Osteoblast (primary cell): ENCODE data around the gene CXCL17. TPM values are rescaled to one million over a fixed set of nuclear protein-coding genes. Genes with fewer than 3 reads are reported as not detected.

Experiments used
- DNase-seq: peaks from one replicate; pipeline ENCODE4 v3.0.0; 2011; ENCODE audit warnings: low spot score, mixed read lengths; ENCODE audit not compliant: insufficient read length; ENCODE audit errors: missing footprints
- H2AFZ ChIP-seq: 2 replicates; pipeline ENCODE4 v1.6.0; 2011; ENCODE audit warnings: mild to moderate bottlenecking, low read length
- H3K27ac ChIP-seq: 2 replicates; pipeline ENCODE4 v1.5.1; 2011; ENCODE audit warnings: mild to moderate bottlenecking, low read depth, low read length, moderate library complexity
- H3K27me3 ChIP-seq: 2 replicates; pipeline ENCODE4 v1.6.0; 2012; ENCODE audit warnings: mild to moderate bottlenecking, control low read depth, inconsistent platforms, low read length, moderate library complexity; ENCODE audit not compliant: insufficient read depth
- H3K36me3 ChIP-seq: 2 replicates; pipeline ENCODE4 v1.5.1; 2011; ENCODE audit warnings: mild to moderate bottlenecking, low read length, control low read depth, moderate library complexity; ENCODE audit not compliant: insufficient read depth
- H3K4me1 ChIP-seq: 2 replicates; pipeline ENCODE4 v1.5.1; 2011; ENCODE audit warnings: mild to moderate bottlenecking, low read length, control low read depth, moderate library complexity; ENCODE audit not compliant: insufficient read depth
- H3K4me2 ChIP-seq: 2 replicates; pipeline ENCODE4 v1.6.0; 2011; ENCODE audit warnings: mild to moderate bottlenecking, low read length; ENCODE audit not compliant: insufficient read depth
- H3K4me3 ChIP-seq: fragments of 200-600 bp; sonication (generic); 3 replicates; pipeline ENCODE4 v1.5.1; 2012; ENCODE audit warnings: mild to moderate bottlenecking, low read length, inconsistent platforms; ENCODE audit not compliant: insufficient read depth
- H3K79me2 ChIP-seq: 2 replicates; pipeline ENCODE4 v1.6.0; 2012; ENCODE audit warnings: mild to moderate bottlenecking, low read length, control low read depth, inconsistent platforms; ENCODE audit not compliant: insufficient read depth
- H3K9me3 ChIP-seq: 2 replicates; pipeline ENCODE4 v1.5.1; 2011; ENCODE audit warnings: low read depth, low read length, control low read depth
- H4K20me1 ChIP-seq: 2 replicates; pipeline ENCODE4 v1.6.0; 2012; ENCODE audit warnings: mild to moderate bottlenecking, low read length, control low read depth; ENCODE audit not compliant: insufficient read depth
- total RNA-seq: library from RNA; depleted of rRNA; stranded (reverse); fragments of >200 nt; gene quantifications from 2 replicates; pipeline ENCODE4 v1.2.3, GENCODE V29; 2012
- TF ChIP-seq, protein P1 (sequence below): IDR thresholded peaks from 2 replicates; pipeline ENCODE4 v1.5.1; 2011; ENCODE audit warnings: mild to moderate bottlenecking, low read depth, low read length, moderate library complexity; ENCODE audit errors: extremely low read depth

Gene CXCL17
- total RNA-seq, 1 donor, result not detected

DNA sequence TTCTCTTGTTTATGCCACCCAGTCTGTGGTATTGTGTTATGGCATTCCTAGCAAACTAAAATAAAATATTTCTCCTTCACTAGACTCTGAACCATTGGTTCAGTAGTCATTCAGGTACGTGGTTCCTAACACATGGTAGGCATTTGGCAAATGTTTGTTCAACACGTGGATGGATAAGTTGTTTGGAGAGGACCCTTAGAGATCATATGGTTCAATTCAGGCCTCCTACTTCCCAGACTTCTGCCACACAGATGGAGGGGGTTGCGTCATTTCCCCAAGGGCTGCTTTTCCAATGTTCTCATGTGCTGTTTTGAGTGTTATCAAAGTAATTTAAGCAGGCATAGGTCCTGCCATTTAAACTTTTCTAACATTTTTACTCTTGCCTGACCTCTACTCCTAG is 6.7 kb downstream of the CXCL17 start:
- peaks cover 4% of the 10 kb centered on the region for H3K27me3 ChIP-seq
- no peaks in the 10 kb centered on the region for H3K79me2 ChIP-seq
- H3K4me3 ChIP-seq, result no peak overlapping the region
- TF ChIP-seq, protein P1, sequence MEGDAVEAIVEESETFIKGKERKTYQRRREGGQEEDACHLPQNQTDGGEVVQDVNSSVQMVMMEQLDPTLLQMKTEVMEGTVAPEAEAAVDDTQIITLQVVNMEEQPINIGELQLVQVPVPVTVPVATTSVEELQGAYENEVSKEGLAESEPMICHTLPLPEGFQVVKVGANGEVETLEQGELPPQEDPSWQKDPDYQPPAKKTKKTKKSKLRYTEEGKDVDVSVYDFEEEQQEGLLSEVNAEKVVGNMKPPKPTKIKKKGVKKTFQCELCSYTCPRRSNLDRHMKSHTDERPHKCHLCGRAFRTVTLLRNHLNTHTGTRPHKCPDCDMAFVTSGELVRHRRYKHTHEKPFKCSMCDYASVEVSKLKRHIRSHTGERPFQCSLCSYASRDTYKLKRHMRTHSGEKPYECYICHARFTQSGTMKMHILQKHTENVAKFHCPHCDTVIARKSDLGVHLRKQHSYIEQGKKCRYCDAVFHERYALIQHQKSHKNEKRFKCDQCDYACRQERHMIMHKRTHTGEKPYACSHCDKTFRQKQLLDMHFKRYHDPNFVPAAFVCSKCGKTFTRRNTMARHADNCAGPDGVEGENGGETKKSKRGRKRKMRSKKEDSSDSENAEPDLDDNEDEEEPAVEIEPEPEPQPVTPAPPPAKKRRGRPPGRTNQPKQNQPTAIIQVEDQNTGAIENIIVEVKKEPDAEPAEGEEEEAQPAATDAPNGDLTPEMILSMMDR, result no peak
- no peaks in the 10 kb centered on the region for H3K36me3 ChIP-seq
- H3K9me3 ChIP-seq, result no peaks in the 10 kb centered on the region
- H3K27ac ChIP-seq, result no peak overlapping the region
- H2AFZ ChIP-seq, result no peak overlapping the region
- no peak for DNase-seq
- H4K20me1 ChIP-seq, result peaks cover 4% of the 10 kb centered on the region
- H3K4me1 ChIP-seq, result peaks cover 5% of the 10 kb centered on the region
- no peak overlapping the region for H3K4me2 ChIP-seq

DNA sequence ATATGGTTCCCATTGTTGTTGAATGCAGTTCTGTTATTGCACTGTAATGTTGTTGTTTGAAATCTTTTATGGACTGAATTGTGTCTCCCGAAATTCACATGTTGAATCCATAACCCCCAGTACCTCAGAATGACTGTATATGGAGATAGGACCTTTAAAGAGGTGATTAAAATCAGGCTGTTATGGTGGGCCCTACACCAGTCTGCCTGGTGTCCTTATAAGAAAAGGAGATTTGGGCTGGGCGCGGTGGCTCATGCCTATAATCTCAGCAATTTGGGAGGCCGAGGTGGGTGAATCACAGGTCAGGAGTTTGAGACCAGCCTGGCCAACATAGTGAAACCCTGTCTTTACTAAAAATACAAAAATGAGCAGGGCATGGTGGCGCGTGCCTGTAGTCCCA is 7.4 kb downstream of the CXCL17 start:
- TF ChIP-seq, protein P1, result no peak

DNA sequence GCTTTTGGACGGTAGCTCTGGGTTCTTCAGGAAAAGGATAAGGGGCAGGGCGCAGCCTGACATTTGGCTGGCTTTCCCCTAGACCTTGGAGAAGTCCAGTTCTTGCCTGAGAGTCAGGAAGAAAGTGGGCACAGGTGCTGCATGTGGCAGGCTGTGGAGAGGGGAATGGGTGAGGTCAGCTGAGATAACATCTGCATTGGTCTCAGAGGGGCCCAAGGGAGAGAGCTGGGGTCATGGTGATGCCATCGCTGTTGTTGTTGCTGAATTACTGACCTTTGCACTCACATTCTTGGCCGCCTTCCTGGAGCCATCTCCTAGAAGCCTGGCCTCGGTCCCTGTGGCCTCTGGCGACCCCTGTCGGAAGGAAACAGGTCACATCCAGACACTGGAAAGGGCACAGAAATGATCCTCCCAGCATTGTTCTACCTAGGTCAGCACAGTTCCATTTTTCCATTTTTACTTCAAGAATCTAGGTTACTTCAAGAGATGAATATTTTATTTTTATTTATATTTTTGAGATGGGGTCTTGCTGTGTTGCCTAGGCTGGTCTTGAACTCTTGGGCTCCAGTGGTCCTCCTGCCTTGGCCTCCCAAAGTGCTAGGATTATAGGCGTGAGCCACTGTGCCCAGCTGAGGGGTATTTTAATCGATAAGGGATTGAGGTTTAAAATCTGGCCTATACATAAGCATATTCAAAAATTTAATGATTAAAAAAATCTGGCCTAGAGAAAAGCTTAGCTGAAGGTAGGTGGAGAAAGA is 9.1 kb downstream of the CXCL17 start:
- Histone ChIP-seq H3K79me2 (no peaks in the 10 kb centered on the region), H4K20me1 (no peaks in the 10 kb centered on the region), H3K36me3 (no peaks in the 10 kb centered on the region), H3K4me2 (no peak overlapping the region), H3K4me3 (no peak overlapping the region), H2AFZ (no peak overlapping the region), H3K27me3 (no peaks in the 10 kb centered on the region), H3K27ac (no peak overlapping the region), H3K4me1 (peaks cover 3% of the 10 kb centered on the region), H3K9me3 (no peaks in the 10 kb centered on the region)
- no peak for DNase-seq
- TF ChIP-seq, protein P1, result peak; percentile 84

More for the DNA sequence above, 7.4 kb downstream of the CXCL17 start:
- no peak for DNase-seq
- Histone ChIP-seq H3K4me3 (no peak overlapping the region), H3K79me2 (no peaks in the 10 kb centered on the region), H3K4me2 (no peak overlapping the region), H2AFZ (no peak overlapping the region), H3K27me3 (no peaks in the 10 kb centered on the region), H3K9me3 (no peaks in the 10 kb centered on the region), H3K27ac (no peak overlapping the region), H4K20me1 (no peaks in the 10 kb centered on the region), H3K4me1 (peaks cover 3% of the 10 kb centered on the region), H3K36me3 (no peaks in the 10 kb centered on the region)

DNA sequence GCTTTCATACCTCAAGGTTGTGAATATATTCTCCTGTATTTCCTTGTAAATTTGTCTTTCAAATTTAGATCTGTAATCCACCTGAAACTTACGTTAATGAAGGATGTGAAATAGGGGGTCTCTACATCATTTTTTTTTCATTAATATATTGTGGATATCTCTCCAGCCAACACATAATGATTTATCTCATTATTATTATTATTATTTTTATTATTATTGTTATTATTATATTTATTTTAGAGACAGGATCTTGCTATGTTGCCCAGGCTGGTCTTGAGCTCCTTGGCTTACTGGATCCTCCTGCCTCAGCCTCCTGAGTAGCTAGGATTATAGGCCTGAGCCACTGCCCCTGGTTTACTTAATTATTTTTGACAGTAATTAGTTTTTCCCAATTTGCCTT is 11.3 kb downstream of the CXCL17 start:
- Histone ChIP-seq H3K27ac (no peak overlapping the region), H3K79me2 (no peaks in the 10 kb centered on the region), H3K4me3 (no peak overlapping the region), H3K4me2 (no peak overlapping the region), H3K4me1 (peaks cover 3% of the 10 kb centered on the region), H2AFZ (no peak overlapping the region), H3K9me3 (no peaks in the 10 kb centered on the region), H4K20me1 (peaks cover 2% of the 10 kb centered on the region), H3K36me3 (no peaks in the 10 kb centered on the region), H3K27me3 (no peaks in the 10 kb centered on the region)
- TF ChIP-seq, protein P1, result no peak
- DNase-seq, result no peak
